Astrocyte of the cerebellum (primary cell): ENCODE measurements around the gene AGPAT3.
A peak's percentile ranks its signal among the peaks of the same experiment; 100 is the strongest.

Experiments
- DNase-seq: peaks from one replicate; pipeline ENCODE4 v3.0.0-alpha.2; 2011; ENCODE audit warnings: low read depth
- H3K4me3 ChIP-seq: 2 replicates; pipeline ENCODE4 v1.5.1; 2011; ENCODE audit warnings: mild to moderate bottlenecking, low read depth, low read length, moderate library complexity
- in situ Hi-C: cut with HindIII; loops from 2 replicates; pipeline ENCODE4 v1.10.0; 2017; ENCODE audit warnings: low sequenced_read_pairs
- TF ChIP-seq, protein P1 (sequence below): IDR thresholded peaks from 2 replicates; pipeline ENCODE4 v1.5.1; 2012; ENCODE audit warnings: low read length, low read depth, moderate library complexity, mild to moderate bottlenecking; ENCODE audit errors: missing control alignments

Gene AGPAT3

GRCh38 chr21:43983860-43984420, 118.9 kb downstream of the AGPAT3 start:
- no peak for DNase-seq
- in situ Hi-C loops: no loop called here
- H3K4me3 ChIP-seq: no peak overlapping the region
- TF ChIP-seq, protein P1, sequence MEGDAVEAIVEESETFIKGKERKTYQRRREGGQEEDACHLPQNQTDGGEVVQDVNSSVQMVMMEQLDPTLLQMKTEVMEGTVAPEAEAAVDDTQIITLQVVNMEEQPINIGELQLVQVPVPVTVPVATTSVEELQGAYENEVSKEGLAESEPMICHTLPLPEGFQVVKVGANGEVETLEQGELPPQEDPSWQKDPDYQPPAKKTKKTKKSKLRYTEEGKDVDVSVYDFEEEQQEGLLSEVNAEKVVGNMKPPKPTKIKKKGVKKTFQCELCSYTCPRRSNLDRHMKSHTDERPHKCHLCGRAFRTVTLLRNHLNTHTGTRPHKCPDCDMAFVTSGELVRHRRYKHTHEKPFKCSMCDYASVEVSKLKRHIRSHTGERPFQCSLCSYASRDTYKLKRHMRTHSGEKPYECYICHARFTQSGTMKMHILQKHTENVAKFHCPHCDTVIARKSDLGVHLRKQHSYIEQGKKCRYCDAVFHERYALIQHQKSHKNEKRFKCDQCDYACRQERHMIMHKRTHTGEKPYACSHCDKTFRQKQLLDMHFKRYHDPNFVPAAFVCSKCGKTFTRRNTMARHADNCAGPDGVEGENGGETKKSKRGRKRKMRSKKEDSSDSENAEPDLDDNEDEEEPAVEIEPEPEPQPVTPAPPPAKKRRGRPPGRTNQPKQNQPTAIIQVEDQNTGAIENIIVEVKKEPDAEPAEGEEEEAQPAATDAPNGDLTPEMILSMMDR: no peak

DNA sequence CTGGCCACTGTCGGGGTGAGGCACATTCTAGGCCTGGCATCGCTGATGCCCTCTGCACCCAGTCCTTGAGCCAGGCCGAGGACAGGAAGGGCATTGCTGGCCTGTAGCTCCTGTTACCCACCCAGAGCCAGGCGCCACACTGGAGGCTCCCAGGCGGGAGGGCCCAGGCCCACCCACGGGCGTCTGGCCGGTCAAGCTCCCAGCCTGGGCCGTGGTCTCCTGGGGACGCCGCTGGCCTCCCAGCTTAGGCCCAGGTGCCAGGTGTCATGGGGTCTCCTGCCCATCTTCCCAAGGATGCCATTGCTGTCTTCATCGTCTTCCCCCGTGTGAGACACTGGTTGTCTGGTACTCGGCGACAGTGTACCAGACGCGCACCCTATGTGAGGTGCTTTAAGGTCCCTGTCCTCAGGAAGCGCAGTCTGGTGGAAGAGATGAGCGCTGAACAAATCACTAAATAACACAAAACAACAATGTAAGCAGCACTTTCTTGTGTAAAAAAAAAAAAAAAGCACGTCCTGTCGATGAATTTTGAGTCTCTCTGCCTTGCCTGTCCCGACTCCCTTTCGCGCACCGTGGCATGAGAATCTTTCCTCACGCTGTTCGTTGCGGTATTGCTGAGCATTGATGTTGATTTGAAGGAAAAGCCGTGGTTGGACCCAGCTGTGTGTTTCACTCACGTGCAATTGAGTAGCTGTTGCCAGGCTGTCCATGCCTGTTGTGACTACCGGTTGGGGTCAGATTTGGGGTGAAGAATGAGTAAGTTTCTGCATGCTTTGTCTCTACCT, 120.1 kb downstream of the AGPAT3 start:
- H3K4me3 ChIP-seq: no peak overlapping the region
- TF ChIP-seq, protein P1: no peak
- in situ Hi-C loops: no loop called here
- peak; percentile 8 for DNase-seq

DNA sequence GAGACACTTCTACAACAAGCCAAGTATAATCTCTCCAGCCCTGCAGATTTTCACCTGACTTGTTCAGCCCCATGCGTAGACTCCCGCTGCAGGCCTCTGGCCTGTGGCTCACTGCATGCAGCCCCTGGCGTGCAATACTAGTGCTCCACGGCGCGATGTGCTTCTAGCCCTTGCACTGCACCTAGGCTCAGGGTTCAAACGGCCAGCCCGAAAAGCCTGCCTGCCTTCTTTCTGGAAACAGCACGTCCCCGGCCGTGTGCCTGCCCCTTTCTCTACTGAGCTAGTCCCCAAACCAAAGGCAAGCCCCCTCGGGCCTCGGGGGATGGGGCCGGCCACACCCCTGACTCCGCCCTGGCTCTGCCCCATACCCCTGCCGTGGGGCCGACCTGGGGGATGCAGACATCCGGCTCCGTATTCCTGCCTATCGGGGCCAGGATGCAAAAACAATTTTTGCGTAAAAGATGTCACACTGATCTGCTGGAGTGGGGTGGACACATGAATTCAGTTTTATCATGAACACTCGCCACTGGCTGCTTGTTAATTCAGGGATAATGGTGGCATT, 120.7 kb downstream of the AGPAT3 start:
- DNase-seq: no peak
- TF ChIP-seq, protein P1: no peak
- no peak overlapping the region for H3K4me3 ChIP-seq
- in situ Hi-C loops: no loop called here

DNA sequence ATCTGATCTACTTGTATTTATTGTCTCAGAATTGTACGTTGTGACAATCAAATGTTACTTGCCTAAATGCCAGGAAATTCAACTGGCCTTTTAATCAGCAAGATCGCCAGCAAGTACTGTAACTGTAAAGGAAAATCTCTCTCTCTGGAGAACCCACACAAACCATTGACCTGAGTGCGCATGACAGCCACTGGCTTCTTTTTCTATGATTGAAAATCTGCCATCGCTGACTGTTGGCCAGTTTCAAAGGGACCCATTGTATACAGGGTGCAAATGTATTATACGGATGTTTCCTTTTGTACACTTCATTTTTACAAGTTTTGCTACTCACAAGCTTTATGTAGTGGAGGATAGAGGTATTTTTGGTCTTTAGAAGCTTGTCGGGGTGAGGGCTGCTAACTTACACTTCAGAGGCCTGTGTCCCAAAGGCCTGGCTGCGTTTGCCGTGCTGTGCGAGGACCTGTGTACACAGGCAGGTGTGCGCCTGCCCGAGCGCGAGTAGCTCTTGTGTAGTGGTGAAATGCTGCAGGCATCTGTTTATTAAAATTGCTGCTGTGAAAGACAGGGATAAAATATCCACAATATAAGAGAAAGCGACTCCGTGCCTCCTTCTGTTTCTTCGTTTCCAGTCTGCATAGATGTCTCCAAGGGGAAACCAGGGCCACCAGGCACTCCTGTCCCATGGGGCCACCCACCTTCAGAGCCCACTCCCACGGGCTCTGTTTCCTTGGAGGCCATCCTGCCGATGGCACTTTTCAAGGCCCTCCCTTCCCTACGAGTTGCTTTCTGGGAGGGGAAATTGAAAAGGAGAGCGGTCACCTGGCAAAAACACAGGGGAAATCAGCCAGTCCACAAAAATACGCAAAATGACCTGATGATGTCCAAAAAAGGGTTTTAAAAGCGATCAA, 121.8 kb downstream of the AGPAT3 start:
- DNase-seq: no peak
- in situ Hi-C loops: no loop called here
- H3K4me3 ChIP-seq: no peak overlapping the region
- TF ChIP-seq, protein P1: no peak

DNA sequence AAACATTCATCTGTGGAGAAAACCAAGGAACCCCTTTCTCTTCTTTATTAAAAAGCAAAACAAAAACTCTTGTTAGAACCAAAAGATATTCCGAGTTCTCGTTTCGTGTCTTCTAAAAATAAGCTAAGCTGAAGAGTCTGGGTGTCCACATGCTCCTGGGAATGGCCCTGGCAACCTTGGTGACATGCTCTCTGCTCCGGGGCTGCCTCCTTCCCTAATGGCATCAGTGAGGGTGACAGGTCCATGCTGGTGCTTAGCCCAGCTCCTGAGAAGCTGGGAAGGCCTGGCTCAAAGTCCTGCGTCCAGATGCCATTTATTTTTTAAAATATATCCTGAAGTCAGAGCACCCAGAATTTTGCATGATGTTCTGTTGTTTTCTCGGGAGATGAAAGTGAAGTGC, 122.5 kb downstream of the AGPAT3 start:
- TF ChIP-seq, protein P1: no peak
- H3K4me3 ChIP-seq: no peak overlapping the region
- DNase-seq: no peak
- in situ Hi-C loops: no loop called here

DNA sequence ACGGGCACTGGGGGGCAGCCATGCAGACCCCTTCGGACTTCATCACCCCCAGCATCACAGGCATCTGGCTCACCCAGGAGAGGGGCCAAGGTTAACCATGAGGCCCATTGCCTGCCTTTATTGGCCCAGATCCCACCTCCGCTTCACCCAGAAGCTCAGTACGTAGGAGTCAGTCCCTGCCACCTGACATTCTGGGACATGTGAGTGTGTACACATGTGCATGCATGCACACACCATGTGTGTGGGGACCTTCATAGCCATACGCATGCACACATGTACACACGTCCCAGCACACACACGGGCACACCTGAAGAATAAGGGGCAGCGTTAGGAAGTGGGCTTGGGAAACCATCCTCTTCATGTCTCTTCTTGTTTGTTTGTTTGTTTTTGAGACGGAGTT, 123.0 kb downstream of the AGPAT3 start:
- no peak for DNase-seq
- TF ChIP-seq, protein P1: no peak
- H3K4me3 ChIP-seq: no peak overlapping the region
- in situ Hi-C loops: no loop called here
